OCI-M2 (cell line): ENCODE results near the gene HDAC4.

Experiments
- DNase-seq: peaks from one replicate; lab custom pipeline; 2025; ENCODE audit not compliant: unreplicated experiment; lab: John Stamatoyannopoulos, UW

Gene HDAC4

GRCh38 chr2:239398521-239398921 is 2.3 kb downstream of the HDAC4 start:
- DNase-seq = no peak

GRCh38 chr2:239397931-239398471 is 2.8 kb downstream of the HDAC4 start:
- no peak for DNase-seq

- DNase-seq = no peak
Measured at GRCh38 chr2:239396881-239397681, 3.7 kb downstream of the HDAC4 start.

GRCh38 chr2:239395524-239395923 is 5.3 kb downstream of the HDAC4 start:
- DNase-seq = no peak

GRCh38 chr2:239394978-239395377 is 5.8 kb downstream of the HDAC4 start:
- no peak for DNase-seq

GRCh38 chr2:239394346-239394945 is 6.4 kb downstream of the HDAC4 start:
- DNase-seq = no peak

- DNase-seq = no peak
Measured at GRCh38 chr2:239393941-239394340, 6.9 kb downstream of the HDAC4 start.

- no peak for DNase-seq
Measured at GRCh38 chr2:239393388-239393940, 7.4 kb downstream of the HDAC4 start.

GRCh38 chr2:239392688-239393387 is 8.0 kb downstream of the HDAC4 start:
- no peak for DNase-seq

- no peak for DNase-seq
Measured at GRCh38 chr2:239392072-239392357, 8.8 kb downstream of the HDAC4 start.

GRCh38 chr2:239391286-239392071 is 9.3 kb downstream of the HDAC4 start:
- DNase-seq = no peak

GRCh38 chr2:239390546-239391285 is 10.1 kb downstream of the HDAC4 start:
- DNase-seq = no peak

GRCh38 chr2:239389414-239390329 is 11.1 kb downstream of the HDAC4 start:
- DNase-seq = no peak

- DNase-seq = no peak
Measured at GRCh38 chr2:239388236-239389151, 12.3 kb downstream of the HDAC4 start.

- DNase-seq = no peak
Measured at GRCh38 chr2:239387811-239388210, 13.0 kb downstream of the HDAC4 start.

GRCh38 chr2:239386872-239387445 is 13.9 kb downstream of the HDAC4 start:
- no peak for DNase-seq

GRCh38 chr2:239386001-239386670 is 14.7 kb downstream of the HDAC4 start:
- no peak for DNase-seq
